K562 (cell line): ENCODE data around the gene TRAF7. TPM values are rescaled to one million over a fixed set of nuclear protein-coding genes. Genes with fewer than 3 reads are reported as not detected.

ENCODE experiments used
- BCOR ChIP-seq: fragments of 450-650 bp; IDR thresholded peaks from 2 replicates; pipeline ENCODE4 v1.6.1; 2016
- CBFB ChIP-seq: sonication (generic); formaldehyde crosslinking; IDR thresholded peaks from 2 replicates; pipeline ENCODE4 v1.4.0; 2020; ENCODE audit warnings: mild to moderate bottlenecking, missing genetic modification reagents
- COPS2 ChIP-seq: fragments of 450-650 bp; conservative IDR thresholded peaks from 2 replicates; pipeline ENCODE4 v1.6.1; 2016; ENCODE audit warnings: mild to moderate bottlenecking, moderate library complexity
- FIP1L1 ChIP-seq: fragments of 200-400 bp; formaldehyde crosslinking; IDR thresholded peaks from 2 replicates; pipeline ENCODE4 v1.6.1; 2018; ENCODE audit warnings: mild to moderate bottlenecking, low read depth, low read length; ENCODE audit not compliant: poor library complexity, severe bottlenecking
- IRF2 ChIP-seq: sonication (generic); formaldehyde crosslinking; IDR thresholded peaks from 2 replicates; pipeline ENCODE4 v1.8.1; 2022; ENCODE audit warnings: mild to moderate bottlenecking, missing genetic modification reagents
- NCOA6 ChIP-seq: fragments of 450-650 bp; IDR thresholded peaks from 2 replicates; pipeline ENCODE4 v1.6.1; 2017; ENCODE audit warnings: mild to moderate bottlenecking
- NR2C2 ChIP-seq, 2 experiments: fragments of 200-800 bp in 1 of 2; sonication (Bioruptor generic) in 1 of 2; sonication (generic) in 1 of 2; formaldehyde crosslinking in 1 of 2; IDR thresholded peaks; 2 replicates each; pipeline versions ENCODE4 v1.6.1 to v1.8.0; 2016 to 2022; ENCODE audit warnings: mild to moderate bottlenecking in 1 of 2, missing compliant biosample characterization in 1 of 2, missing genetic modification characterization in 1 of 2, missing genetic modification reagents in 1 of 2
- RFX7 ChIP-seq: fragments of 250-450 bp; sonication (Bioruptor Pico); IDR thresholded peaks from 2 replicates; pipeline ENCODE4 v1.5.1; 2021; ENCODE audit warnings: mild to moderate bottlenecking
- ZNF561 ChIP-seq: fragments of 450-650 bp; formaldehyde crosslinking; conservative IDR thresholded peaks from 2 replicates; pipeline ENCODE4 v1.4.0; 2020; ENCODE audit warnings: mild to moderate bottlenecking, moderate library complexity
- polyA plus RNA-seq, 8 experiments: library from polyadenylated mRNA; depleted of rRNA in 4 of 8; stranded (reverse) in 5 of 8; unstranded in 3 of 8; fragments of >200 nt; fragmentation: Nextera tagmentation in 2 of 8; fragmentation: Illumina TruSeq in 1 of 8; extraction: Ambion mirVana in 2 of 8; extraction: Trizol in 1 of 8; gene quantifications; 2 replicates each; pipeline versions ENCODE4 v1.2.1 to v1.2.3, GENCODE V29; 2011 to 2014; ENCODE audit warnings: inconsistent platforms in 1 of 8, missing spikeins in 1 of 8
- total RNA-seq, 7 experiments: library from RNA; depleted of rRNA in 6 of 7; stranded (reverse); fragments of >200 nt in 6 of 7; fragmentation: Illumina TruSeq in 2 of 7; extraction: Trizol in 2 of 7; gene quantifications; 2 replicates each; pipeline versions ENCODE4 v1.2.1 to v1.2.3, GENCODE V29; 2011 to 2021; ENCODE audit warnings: low replicate concordance in 1 of 7
- TF ChIP-seq, protein P1 (sequence below): sonication (generic); formaldehyde crosslinking; IDR thresholded peaks from 2 replicates; pipeline ENCODE4 v1.5.0; 2020; ENCODE audit warnings: missing genetic modification reagents
- TF ChIP-seq, protein P2 (sequence below): fragments of 450-650 bp; IDR thresholded peaks from 2 replicates; pipeline ENCODE4 v1.6.1; 2016; ENCODE audit warnings: missing biosample characterization, missing genetic modification characterization
- TF ChIP-seq, protein P3 (sequence below): fragments of 250-450 bp; sonication (Bioruptor Pico); IDR thresholded peaks from 2 replicates; pipeline ENCODE4 v1.5.0; 2021; ENCODE audit warnings: mild to moderate bottlenecking, moderate library complexity
- TF ChIP-seq, protein P4 (sequence below): fragments of 450-650 bp; IDR thresholded peaks from 2 replicates; pipeline ENCODE4 v1.6.1; 2017; ENCODE audit warnings: antibody characterized with exemption, mild to moderate bottlenecking
- TF ChIP-seq, protein P5 (sequence below), 2 experiments: IDR thresholded peaks; 2 replicates each; pipeline ENCODE4 v1.6.1; 2011; ENCODE audit warnings: borderline replicate concordance in 1 of 2, control low read depth in 1 of 2, low read depth in 1 of 2, low read length in 1 of 2, mild to moderate bottlenecking in 1 of 2, mixed read lengths in 1 of 2, moderate library complexity in 1 of 2; ENCODE audit not compliant: insufficient read depth in 1 of 2, insufficient read length in 1 of 2, poor library complexity in 1 of 2, severe bottlenecking in 1 of 2; ENCODE audit errors: extremely low read depth in 1 of 2

Gene TRAF7
- total and polyA plus RNA-seq, 9 of the 15 experiments (the other 6 are each of a cell fraction or from before 2014, with no cell fraction given): 1.1 to 113 (median 41.6) TPM

DNA sequence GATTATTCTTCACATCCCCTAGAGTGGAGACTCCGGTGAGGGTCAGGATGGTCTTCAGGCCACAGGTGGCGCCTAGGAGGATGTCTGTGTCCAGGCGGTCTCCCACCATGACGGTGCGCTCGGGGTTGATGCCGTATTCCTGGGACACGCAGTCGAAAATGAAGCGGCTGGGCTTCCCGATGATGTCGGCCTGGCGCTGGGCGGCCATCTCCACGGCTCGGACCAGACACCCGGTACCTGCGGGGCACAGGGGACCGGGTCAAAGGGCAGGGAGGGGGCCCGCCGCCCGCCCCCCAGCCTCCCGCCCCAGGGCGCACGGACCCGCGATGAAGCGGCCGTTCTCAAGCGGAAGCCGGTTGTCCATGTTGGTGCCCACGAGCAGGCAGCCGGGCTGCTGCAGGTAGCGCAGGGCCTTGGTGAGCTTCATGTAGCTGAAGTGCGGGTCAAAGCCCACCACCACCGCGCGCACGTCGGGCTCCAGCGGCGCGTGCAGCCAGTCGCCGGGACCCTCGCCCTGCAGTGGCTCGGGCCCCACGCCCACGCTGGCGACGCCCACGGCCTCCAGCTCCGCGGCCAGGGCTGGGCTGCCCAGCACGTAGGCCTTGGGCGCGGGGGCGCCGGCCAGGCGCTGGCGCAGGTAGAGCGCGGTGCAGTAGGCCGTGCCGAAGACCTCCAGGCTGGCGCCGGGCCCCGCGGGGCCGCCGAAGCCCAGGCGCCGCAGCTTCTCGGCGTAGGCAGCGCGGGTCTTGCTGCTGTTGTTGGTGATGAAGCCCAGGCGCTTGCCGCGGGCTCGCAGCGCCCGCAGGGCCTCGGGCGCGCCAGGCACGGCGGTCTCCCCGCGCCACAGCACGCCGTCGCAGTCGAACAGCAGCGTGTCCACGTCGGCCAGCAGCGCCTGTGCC is 58.5 kb downstream of the TRAF7 start (continued):
- TF ChIP-seq NCOA6 (no peak), IRF2 (CRISPR knock-in tag) (peak; percentile 22; the same call in 1 of the 2 replicates), BCOR (no peak), ZNF561 (CRISPR knock-in tag) (no peak), COPS2 (no peak), NR2C2 (CRISPR knock-in tag; IDR thresholded peaks at IDR 0.05) (0 out of 2 replicates have a peak, but pooled peaks have one; percentile 15), NR2C2 (tag; IDR thresholded peaks at IDR 0.05) (no peak; the same call in 1 of the 2 replicates), FIP1L1 (peak; percentile 70), RFX7 (CRISPR knock-in tag) (no peak), CBFB (CRISPR knock-in tag) (no peak)
- TF ChIP-seq, protein P1, sequence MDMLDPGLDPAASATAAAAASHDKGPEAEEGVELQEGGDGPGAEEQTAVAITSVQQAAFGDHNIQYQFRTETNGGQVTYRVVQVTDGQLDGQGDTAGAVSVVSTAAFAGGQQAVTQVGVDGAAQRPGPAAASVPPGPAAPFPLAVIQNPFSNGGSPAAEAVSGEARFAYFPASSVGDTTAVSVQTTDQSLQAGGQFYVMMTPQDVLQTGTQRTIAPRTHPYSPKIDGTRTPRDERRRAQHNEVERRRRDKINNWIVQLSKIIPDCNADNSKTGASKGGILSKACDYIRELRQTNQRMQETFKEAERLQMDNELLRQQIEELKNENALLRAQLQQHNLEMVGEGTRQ (CRISPR knock-in tag): no peak
- TF ChIP-seq, protein P2, sequence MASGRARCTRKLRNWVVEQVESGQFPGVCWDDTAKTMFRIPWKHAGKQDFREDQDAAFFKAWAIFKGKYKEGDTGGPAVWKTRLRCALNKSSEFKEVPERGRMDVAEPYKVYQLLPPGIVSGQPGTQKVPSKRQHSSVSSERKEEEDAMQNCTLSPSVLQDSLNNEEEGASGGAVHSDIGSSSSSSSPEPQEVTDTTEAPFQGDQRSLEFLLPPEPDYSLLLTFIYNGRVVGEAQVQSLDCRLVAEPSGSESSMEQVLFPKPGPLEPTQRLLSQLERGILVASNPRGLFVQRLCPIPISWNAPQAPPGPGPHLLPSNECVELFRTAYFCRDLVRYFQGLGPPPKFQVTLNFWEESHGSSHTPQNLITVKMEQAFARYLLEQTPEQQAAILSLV: no peak
- TF ChIP-seq, protein P3, sequence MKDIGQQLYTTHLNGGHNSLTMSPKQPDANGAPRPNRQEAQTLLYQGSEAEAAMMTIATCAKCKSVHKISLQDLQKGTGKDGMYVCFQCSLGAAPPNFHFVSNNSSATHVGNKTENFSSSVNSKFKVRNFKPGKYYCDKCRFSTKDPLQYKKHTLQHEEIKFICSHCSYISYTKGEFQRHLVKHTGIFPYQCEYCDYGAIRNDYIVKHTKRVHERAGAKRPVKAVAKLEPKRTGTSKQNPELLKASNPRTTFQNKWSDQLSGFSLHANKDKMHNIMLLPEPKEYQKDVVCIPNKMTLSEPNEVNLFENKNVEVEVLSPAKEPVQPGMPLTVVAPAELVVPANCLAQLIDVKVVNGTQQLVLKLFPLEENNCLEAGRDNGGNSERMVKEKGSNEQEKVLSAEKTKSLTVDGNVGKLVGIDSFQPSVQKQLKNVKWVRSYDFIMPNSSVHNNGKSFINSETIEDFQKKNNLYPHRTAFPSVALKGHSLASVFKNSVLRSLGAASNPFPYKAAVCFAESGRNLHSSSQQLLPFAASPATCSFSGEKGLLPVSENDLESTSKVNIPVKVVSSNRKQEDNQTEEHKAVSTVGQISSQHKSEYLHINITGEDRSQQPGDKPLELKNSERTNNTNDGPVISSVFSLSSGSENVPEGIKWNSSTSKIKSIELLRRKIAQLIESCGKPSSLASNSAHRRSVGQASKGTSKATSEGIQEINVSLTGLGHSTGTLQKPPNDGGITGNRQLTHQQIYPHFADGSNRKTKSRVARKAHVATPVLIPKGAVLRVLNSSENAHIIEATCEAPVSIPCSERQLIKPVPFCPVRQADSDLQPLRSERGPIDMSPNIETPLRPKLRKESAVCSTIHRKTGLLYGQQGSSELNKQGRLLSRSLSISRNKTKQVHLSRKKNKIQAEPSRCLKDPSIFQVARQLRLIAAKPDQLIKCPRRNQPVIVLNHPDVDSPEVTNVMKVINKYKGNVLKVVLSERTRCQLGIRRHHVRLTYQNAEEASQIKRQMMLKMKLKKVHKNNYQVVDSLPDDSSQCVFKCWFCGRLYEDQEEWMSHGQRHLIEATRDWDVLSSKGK: no peak
- TF ChIP-seq, protein P4, sequence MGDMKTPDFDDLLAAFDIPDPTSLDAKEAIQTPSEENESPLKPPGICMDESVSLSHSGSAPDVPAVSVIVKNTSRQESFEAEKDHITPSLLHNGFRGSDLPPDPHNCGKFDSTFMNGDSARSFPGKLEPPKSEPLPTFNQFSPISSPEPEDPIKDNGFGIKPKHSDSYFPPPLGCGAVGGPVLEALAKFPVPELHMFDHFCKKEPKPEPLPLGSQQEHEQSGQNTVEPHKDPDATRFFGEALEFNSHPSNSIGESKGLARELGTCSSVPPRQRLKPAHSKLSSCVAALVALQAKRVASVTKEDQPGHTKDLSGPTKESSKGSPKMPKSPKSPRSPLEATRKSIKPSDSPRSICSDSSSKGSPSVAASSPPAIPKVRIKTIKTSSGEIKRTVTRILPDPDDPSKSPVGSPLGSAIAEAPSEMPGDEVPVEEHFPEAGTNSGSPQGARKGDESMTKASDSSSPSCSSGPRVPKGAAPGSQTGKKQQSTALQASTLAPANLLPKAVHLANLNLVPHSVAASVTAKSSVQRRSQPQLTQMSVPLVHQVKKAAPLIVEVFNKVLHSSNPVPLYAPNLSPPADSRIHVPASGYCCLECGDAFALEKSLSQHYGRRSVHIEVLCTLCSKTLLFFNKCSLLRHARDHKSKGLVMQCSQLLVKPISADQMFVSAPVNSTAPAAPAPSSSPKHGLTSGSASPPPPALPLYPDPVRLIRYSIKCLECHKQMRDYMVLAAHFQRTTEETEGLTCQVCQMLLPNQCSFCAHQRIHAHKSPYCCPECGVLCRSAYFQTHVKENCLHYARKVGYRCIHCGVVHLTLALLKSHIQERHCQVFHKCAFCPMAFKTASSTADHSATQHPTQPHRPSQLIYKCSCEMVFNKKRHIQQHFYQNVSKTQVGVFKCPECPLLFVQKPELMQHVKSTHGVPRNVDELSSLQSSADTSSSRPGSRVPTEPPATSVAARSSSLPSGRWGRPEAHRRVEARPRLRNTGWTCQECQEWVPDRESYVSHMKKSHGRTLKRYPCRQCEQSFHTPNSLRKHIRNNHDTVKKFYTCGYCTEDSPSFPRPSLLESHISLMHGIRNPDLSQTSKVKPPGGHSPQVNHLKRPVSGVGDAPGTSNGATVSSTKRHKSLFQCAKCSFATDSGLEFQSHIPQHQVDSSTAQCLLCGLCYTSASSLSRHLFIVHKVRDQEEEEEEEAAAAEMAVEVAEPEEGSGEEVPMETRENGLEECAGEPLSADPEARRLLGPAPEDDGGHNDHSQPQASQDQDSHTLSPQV: peak; percentile 43; the same call in 1 of the 2 replicates
- TF ChIP-seq, protein P5, sequence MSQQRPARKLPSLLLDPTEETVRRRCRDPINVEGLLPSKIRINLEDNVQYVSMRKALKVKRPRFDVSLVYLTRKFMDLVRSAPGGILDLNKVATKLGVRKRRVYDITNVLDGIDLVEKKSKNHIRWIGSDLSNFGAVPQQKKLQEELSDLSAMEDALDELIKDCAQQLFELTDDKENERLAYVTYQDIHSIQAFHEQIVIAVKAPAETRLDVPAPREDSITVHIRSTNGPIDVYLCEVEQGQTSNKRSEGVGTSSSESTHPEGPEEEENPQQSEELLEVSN (IDR thresholded peaks at IDR 0.05; ENCODE audit: borderline replicate concordance in 1 of 2, extremely low read depth in 1 of 2, insufficient read depth in 1 of 2, insufficient read length in 1 of 2, low read depth in 1 of 2, low read length in 1 of 2, poor library complexity in 1 of 2, severe bottlenecking in 1 of 2): peak in 1 of 2 experiments; percentile 48
